ENCODE data around the gene LCP2.

DNA sequence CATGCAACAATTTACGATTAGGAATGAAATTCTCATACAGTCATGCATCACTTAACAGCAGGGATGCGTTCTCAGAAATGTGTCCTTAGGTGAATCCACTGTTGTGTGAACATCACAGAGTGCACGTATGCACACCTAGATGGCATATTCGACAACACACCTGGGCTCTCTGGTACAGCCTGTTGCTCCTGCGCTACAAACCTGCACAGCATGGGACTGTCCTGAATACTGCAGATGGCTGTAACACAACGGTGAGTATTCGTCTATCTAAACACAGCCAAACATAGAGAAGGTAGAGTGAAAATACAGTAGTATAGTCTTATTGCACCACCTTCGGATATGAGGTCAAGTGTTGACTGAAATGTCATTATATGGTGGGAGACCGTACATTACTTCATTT lies 44.0 kb upstream of the LCP2 start:
- TF ChIP-seq CTCF (IDR thresholded peaks at IDR 0.05) (no peak), POLR2A (IDR thresholded peaks at IDR 0.05) (no peak)
